ENCODE measurements around the gene SPRYD4. TPM values are rescaled to one million over a fixed set of nuclear protein-coding genes. Genes with fewer than 3 reads are reported as not detected.
"Not testable (repeated sequence)": the region's sequence is repeated elsewhere in the genome, so short reads cannot be mapped to it uniquely, and the experiment has no call there.

SPRYD4 gene
- total RNA-seq, 1 experiment from 2014 or later, result 3.3 TPM

DNA sequence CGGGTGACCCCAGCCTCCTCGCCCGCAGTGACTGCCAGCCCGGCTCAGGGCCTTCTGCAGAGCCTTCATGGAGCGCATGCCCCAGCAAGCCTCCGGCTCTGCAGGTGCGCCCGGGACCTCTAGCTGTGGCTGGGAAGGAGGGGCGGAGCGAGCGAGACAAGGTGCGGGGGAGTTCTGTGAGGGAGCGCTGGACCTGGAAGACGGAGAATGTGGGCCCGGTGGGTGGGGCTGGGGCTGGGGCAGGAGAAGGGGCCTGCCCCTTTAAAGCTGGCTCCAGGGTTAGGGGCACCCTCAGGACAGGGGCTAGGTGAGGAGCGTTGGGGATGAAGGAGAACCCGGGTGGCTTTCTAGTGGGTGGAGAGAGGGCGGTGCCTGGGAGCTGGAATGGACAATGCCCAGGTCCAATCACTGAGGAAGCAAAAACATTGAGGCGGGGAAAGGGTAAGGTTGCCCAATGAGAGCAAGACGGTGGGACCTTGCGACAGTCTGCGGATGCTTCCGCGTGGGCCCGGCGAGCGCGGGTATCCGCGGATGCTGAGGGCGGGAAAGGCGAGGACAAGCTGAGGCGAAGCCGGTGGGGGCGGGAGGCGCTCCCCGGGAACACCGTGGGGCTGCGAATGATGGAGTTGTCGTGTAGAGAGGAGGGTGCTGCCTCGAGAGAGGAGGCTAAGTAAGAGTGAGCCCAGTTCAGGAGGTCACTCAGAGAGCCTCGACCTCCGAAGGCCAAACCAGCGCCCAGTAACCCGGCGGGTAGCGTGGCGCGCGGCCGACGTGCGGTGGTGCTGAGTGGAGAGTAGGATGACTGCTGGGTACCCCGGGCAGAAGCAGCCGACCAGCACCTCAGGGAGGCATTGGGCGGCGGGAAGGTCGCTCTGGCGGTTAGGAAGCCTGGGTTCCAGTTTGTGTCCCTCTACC, 19.9 kb downstream of the SPRYD4 start, which contains the start of gene GLS2:
GLS2 (minus strand) TSS at position 121 of the 915 bp plus-strand sequence; CDS start at position 78, 43 bp downstream.
- Histone ChIP-seq H3K9me2 (ENCODE audit: insufficient read depth) (no peaks in the 10 kb centered on the region), H3F3A (ENCODE audit: insufficient read depth, low read depth) (no peaks in the 10 kb centered on the region), H3K9me3 (ENCODE audit: insufficient read depth, low read depth) (no peaks in the 10 kb centered on the region), H3K4me1 (replicated peaks; ENCODE audit: insufficient read depth) (no peaks in the 10 kb centered on the region), H3K79me2 (ENCODE audit: low read depth) (no peaks in the 10 kb centered on the region), H4K20me1 (ENCODE audit: insufficient read depth) (no peaks in the 10 kb centered on the region), H3K27ac (no peak within 1 kb of the TSS), H3K4me2 (peak within 1 kb of the TSS; percentile 79), H3K27me3 (ENCODE audit: insufficient read depth, low read depth) (peaks cover 24% of the 10 kb centered on the region; the same call in 1 of the 2 replicates), H2AFZ (peak within 1 kb of the TSS; percentile 81), H3K36me3 (ENCODE audit: low read depth) (no peaks in the 10 kb centered on the region), H3K4me3 (peak within 1 kb of the TSS; percentile 57; the same call in 1 of the 2 replicates)
- intact Hi-C loops (cut with micrococcal nuclease; ENCODE audit: unreplicated experiment), result no loop called here
- ChIA-PET POLR2A (ENCODE audit: unreplicated experiment) (interaction anchor here (0.6 to 0.7 kb wide), 2 partner anchors 148 to 174 kb away, joined by 4 to 5 read pairs; no protein-coding TSS in a partner anchor), CTCF (interaction anchor here (0.6 to 0.7 kb wide), 3 partner anchors 16 to 526 kb away, joined by 3 to 6 read pairs (median 3); no protein-coding TSS in a partner anchor)
- DNase-seq, result peak; percentile 59 to 77
- TF ChIP-seq, protein P1, sequence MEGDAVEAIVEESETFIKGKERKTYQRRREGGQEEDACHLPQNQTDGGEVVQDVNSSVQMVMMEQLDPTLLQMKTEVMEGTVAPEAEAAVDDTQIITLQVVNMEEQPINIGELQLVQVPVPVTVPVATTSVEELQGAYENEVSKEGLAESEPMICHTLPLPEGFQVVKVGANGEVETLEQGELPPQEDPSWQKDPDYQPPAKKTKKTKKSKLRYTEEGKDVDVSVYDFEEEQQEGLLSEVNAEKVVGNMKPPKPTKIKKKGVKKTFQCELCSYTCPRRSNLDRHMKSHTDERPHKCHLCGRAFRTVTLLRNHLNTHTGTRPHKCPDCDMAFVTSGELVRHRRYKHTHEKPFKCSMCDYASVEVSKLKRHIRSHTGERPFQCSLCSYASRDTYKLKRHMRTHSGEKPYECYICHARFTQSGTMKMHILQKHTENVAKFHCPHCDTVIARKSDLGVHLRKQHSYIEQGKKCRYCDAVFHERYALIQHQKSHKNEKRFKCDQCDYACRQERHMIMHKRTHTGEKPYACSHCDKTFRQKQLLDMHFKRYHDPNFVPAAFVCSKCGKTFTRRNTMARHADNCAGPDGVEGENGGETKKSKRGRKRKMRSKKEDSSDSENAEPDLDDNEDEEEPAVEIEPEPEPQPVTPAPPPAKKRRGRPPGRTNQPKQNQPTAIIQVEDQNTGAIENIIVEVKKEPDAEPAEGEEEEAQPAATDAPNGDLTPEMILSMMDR (conservative IDR thresholded peaks at IDR 0.05), result no peak
- TF ChIP-seq EZH2 (IDR thresholded peaks at IDR 0.05; ENCODE audit: low read depth), result no peak
- no TSS peak for BruUV-seq (replicated peaks)

GRCh38 chr12:56490360-56490759, 22.0 kb downstream of the SPRYD4 start:
- POLR2A ChIA-PET (ENCODE audit: unreplicated experiment), result interaction anchor here (0.7 kb wide), 1 partner anchor 476 kb away, joined by 13 read pairs; no protein-coding TSS in a partner anchor
- Histone ChIP-seq H3K4me3 (no peak overlapping the region), H3K36me3 (ENCODE audit: low read depth) (no peaks in the 10 kb centered on the region), H2AFZ (no peak overlapping the region), H3K9me2 (ENCODE audit: insufficient read depth) (no peaks in the 10 kb centered on the region), H3K4me1 (replicated peaks; ENCODE audit: insufficient read depth) (no peaks in the 10 kb centered on the region), H3K9me3 (ENCODE audit: insufficient read depth, low read depth) (no peaks in the 10 kb centered on the region), H3K27ac (no peak overlapping the region), H4K20me1 (ENCODE audit: insufficient read depth) (no peaks in the 10 kb centered on the region), H3K4me2 (no peak overlapping the region), H3F3A (ENCODE audit: insufficient read depth, low read depth) (no peaks in the 10 kb centered on the region), H3K27me3 (ENCODE audit: insufficient read depth, low read depth) (peaks cover 24% of the 10 kb centered on the region; the same call in 1 of the 2 replicates), H3K79me2 (ENCODE audit: low read depth) (no peaks in the 10 kb centered on the region)
- intact Hi-C loops (cut with micrococcal nuclease; ENCODE audit: unreplicated experiment), result no loop called here
- BruUV-seq (replicated peaks), result no TSS peak
- no peak for DNase-seq
- CTCF ChIA-PET, result no interaction called here
- TF ChIP-seq, protein P1 (conservative IDR thresholded peaks at IDR 0.05), result no peak
- TF ChIP-seq EZH2 (IDR thresholded peaks at IDR 0.05; ENCODE audit: low read depth), result no peak

DNA sequence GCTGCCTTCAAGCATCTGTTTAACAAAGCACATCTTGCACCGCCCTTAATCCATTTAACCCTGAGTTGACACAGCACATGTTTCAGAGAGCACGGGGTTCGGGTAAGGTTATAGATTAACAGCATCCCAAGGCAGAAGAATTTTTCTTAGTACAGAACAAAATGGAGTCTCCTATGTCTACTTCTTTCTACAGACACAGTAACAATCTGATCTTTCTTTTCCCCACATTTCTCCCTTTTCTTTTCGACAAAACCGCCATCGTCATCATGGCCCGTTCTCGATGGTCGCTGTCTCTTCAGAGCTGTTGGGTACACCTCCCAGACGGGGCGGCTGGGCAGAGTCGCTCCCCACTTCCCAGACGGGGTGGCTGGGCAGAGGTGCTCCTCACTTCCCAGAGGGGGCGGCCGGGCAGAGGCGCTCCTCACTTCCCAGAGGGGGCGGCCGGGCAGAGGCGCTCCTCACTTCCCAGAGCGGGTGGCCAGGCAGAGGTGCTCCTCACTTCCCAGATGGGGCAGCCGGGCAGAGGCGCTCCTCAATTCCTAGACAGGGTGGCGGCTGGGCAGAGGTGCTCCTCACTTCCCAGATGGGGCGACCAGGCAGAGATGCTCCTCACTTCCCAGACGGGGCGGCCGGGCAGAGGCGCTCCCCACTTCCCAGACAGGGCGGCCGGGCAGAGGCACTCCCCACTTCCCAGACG, 25.2 kb downstream of the SPRYD4 start:
- H3K79me2 ChIP-seq (ENCODE audit: low read depth); H3K4me2 ChIP-seq; CTCF ChIA-PET; H3K27ac ChIP-seq; intact Hi-C loops (cut with micrococcal nuclease; ENCODE audit: unreplicated experiment); H3K36me3 ChIP-seq (ENCODE audit: low read depth); H3K4me3 ChIP-seq; H3F3A ChIP-seq (ENCODE audit: insufficient read depth, low read depth); DNase-seq; H3K9me2 ChIP-seq (ENCODE audit: insufficient read depth); POLR2A ChIA-PET (ENCODE audit: unreplicated experiment); H3K9me3 ChIP-seq (ENCODE audit: insufficient read depth, low read depth); H2AFZ ChIP-seq; H3K4me1 ChIP-seq (replicated peaks; ENCODE audit: insufficient read depth); BruUV-seq (replicated peaks); H4K20me1 ChIP-seq (ENCODE audit: insufficient read depth): not testable (repeated sequence)
- H3K27me3 ChIP-seq (ENCODE audit: insufficient read depth, low read depth), result peaks cover 24% of the 10 kb centered on the region; the same call in 1 of the 2 replicates

- H3K79me2 ChIP-seq (ENCODE audit: low read depth); CTCF ChIA-PET; H3K4me3 ChIP-seq; DNase-seq; H3K4me2 ChIP-seq; H3K9me3 ChIP-seq (ENCODE audit: insufficient read depth, low read depth); H3K4me1 ChIP-seq (replicated peaks; ENCODE audit: insufficient read depth); intact Hi-C loops (cut with micrococcal nuclease; ENCODE audit: unreplicated experiment); H3K36me3 ChIP-seq (ENCODE audit: low read depth); POLR2A ChIA-PET (ENCODE audit: unreplicated experiment); H3F3A ChIP-seq (ENCODE audit: insufficient read depth, low read depth); H3K27ac ChIP-seq; H2AFZ ChIP-seq; BruUV-seq (replicated peaks); H3K9me2 ChIP-seq (ENCODE audit: insufficient read depth); H4K20me1 ChIP-seq (ENCODE audit: insufficient read depth): not testable (repeated sequence)
- H3K27me3 ChIP-seq (ENCODE audit: insufficient read depth, low read depth), result peaks cover 27% of the 10 kb centered on the region; the same call in 1 of the 2 replicates
These were observed 25.7 kb downstream of the SPRYD4 start for GRCh38 chr12:56494106-56494415.

DNA sequence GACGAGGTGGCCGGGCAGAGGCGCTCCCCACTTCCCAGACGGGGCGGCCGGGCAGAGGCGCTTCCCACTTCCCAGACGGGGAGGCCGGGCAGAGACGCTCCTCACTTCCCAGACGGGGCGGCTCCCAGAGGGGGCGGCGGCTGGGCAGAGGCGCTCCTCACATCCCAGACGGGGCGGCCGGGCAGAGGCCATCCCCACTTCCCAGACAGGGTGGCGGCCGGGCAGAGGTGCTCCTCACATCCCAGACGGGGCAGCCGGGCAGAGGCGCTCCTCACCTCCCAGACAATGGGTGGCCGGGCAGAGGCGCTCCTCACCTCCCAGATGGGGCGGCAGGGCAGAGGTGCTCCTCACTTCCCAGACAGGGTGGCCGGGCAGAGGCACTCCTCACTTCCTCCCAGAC, 26.1 kb downstream of the SPRYD4 start:
- DNase-seq; H3K9me3 ChIP-seq (ENCODE audit: insufficient read depth, low read depth); H3K27ac ChIP-seq; intact Hi-C loops (cut with micrococcal nuclease; ENCODE audit: unreplicated experiment); H3K4me3 ChIP-seq; H2AFZ ChIP-seq; H3F3A ChIP-seq (ENCODE audit: insufficient read depth, low read depth); H3K79me2 ChIP-seq (ENCODE audit: low read depth); H3K4me2 ChIP-seq; H3K36me3 ChIP-seq (ENCODE audit: low read depth); H3K4me1 ChIP-seq (replicated peaks; ENCODE audit: insufficient read depth); BruUV-seq (replicated peaks); H3K9me2 ChIP-seq (ENCODE audit: insufficient read depth); CTCF ChIA-PET; POLR2A ChIA-PET (ENCODE audit: unreplicated experiment); H4K20me1 ChIP-seq (ENCODE audit: insufficient read depth): not testable (repeated sequence)
- peaks cover 31% of the 10 kb centered on the region; the same call in 1 of the 2 replicates for H3K27me3 ChIP-seq (ENCODE audit: insufficient read depth, low read depth)

Data from PC-9 (cell line).